Measurements from ENCODE around the gene MMP28.

Gene MMP28

DNA sequence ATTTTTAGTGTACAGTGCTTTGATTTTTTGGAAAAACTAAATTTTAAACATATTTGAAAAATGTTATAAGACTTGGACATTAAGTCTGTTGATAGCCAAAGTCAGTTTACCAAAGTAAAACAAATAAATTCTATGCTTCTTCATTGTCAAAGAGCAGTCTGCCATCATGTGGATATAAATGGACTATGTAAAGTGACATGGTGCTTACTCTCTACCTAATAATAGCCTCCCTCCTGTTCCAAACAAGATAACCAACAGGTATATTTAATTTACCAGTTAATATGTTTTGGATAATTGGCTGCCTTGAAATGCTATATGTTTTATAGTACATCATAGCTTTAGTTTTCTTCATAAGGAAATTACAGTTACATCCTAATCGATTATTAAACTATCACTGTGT lies 29.8 kb upstream of the MMP28 start:
- DNase-seq (ENCODE audit: low read depth) = no peak
- H3K4me3 ChIP-seq (ENCODE audit: control insufficient read depth, low read depth, low read length) = no peak overlapping the region
- TF ChIP-seq, protein P1, sequence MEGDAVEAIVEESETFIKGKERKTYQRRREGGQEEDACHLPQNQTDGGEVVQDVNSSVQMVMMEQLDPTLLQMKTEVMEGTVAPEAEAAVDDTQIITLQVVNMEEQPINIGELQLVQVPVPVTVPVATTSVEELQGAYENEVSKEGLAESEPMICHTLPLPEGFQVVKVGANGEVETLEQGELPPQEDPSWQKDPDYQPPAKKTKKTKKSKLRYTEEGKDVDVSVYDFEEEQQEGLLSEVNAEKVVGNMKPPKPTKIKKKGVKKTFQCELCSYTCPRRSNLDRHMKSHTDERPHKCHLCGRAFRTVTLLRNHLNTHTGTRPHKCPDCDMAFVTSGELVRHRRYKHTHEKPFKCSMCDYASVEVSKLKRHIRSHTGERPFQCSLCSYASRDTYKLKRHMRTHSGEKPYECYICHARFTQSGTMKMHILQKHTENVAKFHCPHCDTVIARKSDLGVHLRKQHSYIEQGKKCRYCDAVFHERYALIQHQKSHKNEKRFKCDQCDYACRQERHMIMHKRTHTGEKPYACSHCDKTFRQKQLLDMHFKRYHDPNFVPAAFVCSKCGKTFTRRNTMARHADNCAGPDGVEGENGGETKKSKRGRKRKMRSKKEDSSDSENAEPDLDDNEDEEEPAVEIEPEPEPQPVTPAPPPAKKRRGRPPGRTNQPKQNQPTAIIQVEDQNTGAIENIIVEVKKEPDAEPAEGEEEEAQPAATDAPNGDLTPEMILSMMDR (conservative IDR thresholded peaks at IDR 0.05; ENCODE audit: control insufficient read depth, insufficient read depth, low read depth, low read length) = no peak

DNA sequence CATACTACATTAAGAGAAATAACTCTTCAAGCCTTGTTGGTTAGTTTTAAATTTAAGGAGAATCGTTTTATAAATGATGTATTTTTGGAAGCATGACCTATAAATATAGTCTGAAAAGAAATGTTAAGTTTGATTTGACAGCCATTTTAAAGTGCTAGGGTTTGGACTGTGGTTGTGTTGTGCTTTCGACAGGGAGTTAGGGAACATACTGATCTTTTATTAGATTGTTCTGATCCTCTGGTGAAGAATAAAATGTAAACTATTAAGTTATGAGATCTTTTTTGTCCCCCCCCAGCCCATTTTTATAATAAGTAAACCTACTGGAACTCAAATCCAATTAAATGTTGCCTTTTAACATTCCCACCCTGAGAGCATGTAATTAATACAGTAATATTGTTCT lies 25.9 kb upstream of the MMP28 start:
- TF ChIP-seq, protein P1 (conservative IDR thresholded peaks at IDR 0.05; ENCODE audit: control insufficient read depth, insufficient read depth, low read depth, low read length) = no peak
- no peak for DNase-seq (ENCODE audit: low read depth)
- H3K4me3 ChIP-seq (ENCODE audit: control insufficient read depth, low read depth, low read length) = no peak overlapping the region

DNA sequence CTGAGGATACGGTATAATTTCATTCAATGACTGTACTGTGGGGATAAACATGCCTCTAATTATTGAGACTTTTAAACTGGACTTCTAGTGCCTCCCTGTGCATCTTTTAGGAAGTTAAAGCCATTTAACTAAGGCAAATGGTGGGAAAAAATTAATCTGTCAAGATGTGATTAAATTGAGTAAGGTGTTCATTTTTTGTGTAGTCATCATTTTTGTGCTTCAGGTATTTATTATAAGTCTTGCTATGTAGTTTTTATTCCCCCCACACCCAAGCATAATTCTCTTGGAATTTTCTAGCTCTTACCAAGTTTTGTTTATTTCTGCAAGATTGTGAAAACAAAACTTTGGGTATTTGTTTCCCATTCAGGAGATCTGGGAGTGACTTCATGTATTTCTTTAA lies 24.0 kb upstream of the MMP28 start:
- TF ChIP-seq, protein P1 (conservative IDR thresholded peaks at IDR 0.05; ENCODE audit: control insufficient read depth, insufficient read depth, low read depth, low read length) = no peak
- no peak for DNase-seq (ENCODE audit: low read depth)
- H3K4me3 ChIP-seq (ENCODE audit: control insufficient read depth, low read depth, low read length) = no peak overlapping the region

DNA sequence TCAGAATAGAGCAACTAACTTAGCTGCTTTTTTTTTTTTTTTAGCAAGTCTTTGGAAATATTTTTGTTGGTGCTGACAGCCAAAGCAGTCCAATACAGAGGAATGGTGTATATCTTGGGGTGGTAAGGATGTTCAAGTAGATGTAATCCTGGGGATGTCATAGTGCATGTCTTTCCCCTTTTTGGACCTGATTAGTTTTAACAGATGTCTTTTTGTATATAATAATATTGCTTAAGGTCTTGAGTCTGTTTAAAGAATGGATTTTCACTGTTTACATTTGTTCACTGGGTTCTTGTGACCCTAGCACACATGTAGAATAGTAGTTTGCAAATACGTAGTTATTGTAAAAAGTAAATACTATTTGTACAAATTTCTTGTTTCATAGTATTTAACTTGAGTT lies 21.8 kb upstream of the MMP28 start:
- TF ChIP-seq, protein P1 (conservative IDR thresholded peaks at IDR 0.05; ENCODE audit: control insufficient read depth, insufficient read depth, low read depth, low read length) = no peak
- H3K4me3 ChIP-seq (ENCODE audit: control insufficient read depth, low read depth, low read length) = no peak overlapping the region
- no peak for DNase-seq (ENCODE audit: low read depth)

DNA sequence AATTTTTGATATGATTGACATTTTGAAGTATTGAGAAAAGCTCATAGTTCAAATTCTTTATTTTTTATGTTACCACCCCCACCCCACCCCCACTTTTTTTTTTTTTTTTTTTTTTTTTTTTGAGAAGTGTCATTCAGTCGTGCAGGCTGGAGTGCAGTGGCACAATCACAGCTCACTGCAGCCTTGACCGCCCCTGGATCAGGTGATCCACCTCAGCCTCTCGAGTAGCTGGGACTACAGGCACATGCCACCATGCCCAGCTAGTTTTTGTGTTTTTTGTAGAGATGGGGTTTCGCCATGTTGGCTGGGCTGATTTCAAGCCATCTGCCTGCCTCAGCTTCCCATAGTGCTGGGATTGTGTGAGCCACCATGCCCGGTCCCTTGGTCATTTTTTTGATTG lies 21.3 kb upstream of the MMP28 start:
- no peak for DNase-seq (ENCODE audit: low read depth)
- TF ChIP-seq, protein P1 (conservative IDR thresholded peaks at IDR 0.05; ENCODE audit: control insufficient read depth, insufficient read depth, low read depth, low read length) = no peak
- H3K4me3 ChIP-seq (ENCODE audit: control insufficient read depth, low read depth, low read length) = no peak overlapping the region

DNA sequence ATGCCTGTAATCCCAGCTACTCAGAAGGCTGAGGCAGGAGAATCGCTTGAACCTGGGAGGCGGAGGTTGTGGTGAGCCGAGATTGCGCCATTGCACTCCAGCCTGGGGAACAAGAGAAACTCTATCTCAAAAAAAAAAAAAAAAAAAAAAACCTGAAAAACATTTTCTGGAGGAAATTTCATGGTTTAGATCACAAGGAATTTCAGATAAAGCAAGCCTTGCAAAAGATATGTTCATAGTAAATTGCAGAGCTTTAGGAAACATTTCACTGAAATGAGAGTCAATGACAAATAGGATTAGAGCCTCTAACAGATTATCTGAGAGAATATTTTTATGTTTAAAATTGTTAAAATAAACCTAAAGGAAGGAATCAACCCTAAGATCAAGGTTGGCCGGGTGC lies 17.0 kb upstream of the MMP28 start:
- no peak overlapping the region for H3K4me3 ChIP-seq (ENCODE audit: control insufficient read depth, low read depth, low read length)
- DNase-seq (ENCODE audit: low read depth) = no peak
- TF ChIP-seq, protein P1 (conservative IDR thresholded peaks at IDR 0.05; ENCODE audit: control insufficient read depth, insufficient read depth, low read depth, low read length) = no peak

DNA sequence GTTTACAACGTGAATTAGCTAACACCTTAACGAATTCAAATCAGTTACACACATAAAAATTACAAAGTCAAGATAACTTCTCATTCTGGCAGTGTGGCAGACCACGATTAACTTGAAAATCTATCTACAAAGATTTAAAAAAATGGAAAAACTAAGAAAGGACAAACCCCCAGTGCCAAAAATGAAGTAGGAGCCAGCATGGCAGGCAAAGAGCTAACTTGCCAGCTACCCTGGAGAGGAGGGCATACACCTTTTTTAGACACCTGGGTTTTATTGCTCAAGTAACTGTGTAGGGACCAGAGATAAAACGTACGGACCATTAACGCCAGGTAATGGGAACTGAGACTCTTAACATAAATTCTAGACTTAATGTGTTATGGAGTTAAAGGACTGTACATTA lies 16.3 kb upstream of the MMP28 start:
- H3K4me3 ChIP-seq (ENCODE audit: control insufficient read depth, low read depth, low read length) = no peak overlapping the region
- TF ChIP-seq, protein P1 (conservative IDR thresholded peaks at IDR 0.05; ENCODE audit: control insufficient read depth, insufficient read depth, low read depth, low read length) = no peak
- DNase-seq (ENCODE audit: low read depth) = no peak

Data from fibroblast of mammary gland (primary cell).